ENCODE data around the gene CHD1.
"Not testable (repeated sequence)": the region's sequence is repeated elsewhere in the genome, so short reads cannot be mapped to it uniquely, and the experiment has no call there.

CHD1 gene

DNA sequence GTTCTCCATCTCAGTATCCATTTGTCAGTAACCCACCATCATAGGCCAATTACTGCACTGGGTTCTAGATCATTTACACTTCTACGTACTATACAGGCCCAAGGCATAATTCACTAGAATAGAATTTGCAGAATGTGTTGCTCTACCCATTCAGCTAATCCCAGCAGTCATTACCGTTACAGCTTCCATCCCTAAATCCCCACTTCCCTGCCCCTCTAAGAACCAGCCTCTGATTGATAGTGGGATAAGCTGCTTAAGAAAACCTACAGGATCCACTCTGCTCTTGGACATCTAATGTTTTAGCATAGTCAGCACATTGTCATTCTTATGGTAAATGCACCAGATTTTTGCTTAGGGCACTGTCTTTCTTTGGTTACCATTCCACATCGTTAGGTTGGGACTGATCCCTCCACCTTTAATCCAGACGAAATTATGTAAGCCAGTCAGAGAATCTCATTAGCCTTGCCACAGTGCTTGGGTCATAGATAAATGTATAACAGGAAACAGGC is 39.3 kb upstream of the CHD1 start:
- no peak for TF ChIP-seq CTCF (IDR thresholded peaks at IDR 0.05; ENCODE audit: low read depth, low read length)
- DNase-seq (ENCODE audit: low read depth in 2 of 2) = no peak

GRCh38 chr5:98965226-98965625 is 36.4 kb upstream of the CHD1 start:
- no peak overlapping the region for H3K4me3 ChIP-seq (replicated peaks in 1 of 2; ENCODE audit: low read depth in 2 of 2, low read length in 2 of 2)
- DNase-seq (ENCODE audit: low read depth in 2 of 2) = no peak
- TF ChIP-seq CTCF (IDR thresholded peaks at IDR 0.05; ENCODE audit: low read depth, low read length) = no peak

More for the DNA sequence above, 39.3 kb upstream of the CHD1 start:
- H3K4me3 ChIP-seq (replicated peaks in 1 of 2; ENCODE audit: low read depth in 2 of 2, low read length in 2 of 2) = no peak overlapping the region

GRCh38 chr5:98964621-98965020 is 35.8 kb upstream of the CHD1 start:
- TF ChIP-seq CTCF (IDR thresholded peaks at IDR 0.05; ENCODE audit: low read depth, low read length) = no peak
- no peak overlapping the region for H3K4me3 ChIP-seq (replicated peaks in 1 of 2; ENCODE audit: low read depth in 2 of 2, low read length in 2 of 2)
- no peak for DNase-seq (ENCODE audit: low read depth in 2 of 2)

- no peak overlapping the region for H3K4me3 ChIP-seq (replicated peaks in 1 of 2; ENCODE audit: low read depth in 2 of 2, low read length in 2 of 2)
- DNase-seq (ENCODE audit: low read depth in 2 of 2) = no peak
- no peak for TF ChIP-seq CTCF (IDR thresholded peaks at IDR 0.05; ENCODE audit: low read depth, low read length)
Measured at GRCh38 chr5:98963019-98963418, 34.2 kb upstream of the CHD1 start.

DNA sequence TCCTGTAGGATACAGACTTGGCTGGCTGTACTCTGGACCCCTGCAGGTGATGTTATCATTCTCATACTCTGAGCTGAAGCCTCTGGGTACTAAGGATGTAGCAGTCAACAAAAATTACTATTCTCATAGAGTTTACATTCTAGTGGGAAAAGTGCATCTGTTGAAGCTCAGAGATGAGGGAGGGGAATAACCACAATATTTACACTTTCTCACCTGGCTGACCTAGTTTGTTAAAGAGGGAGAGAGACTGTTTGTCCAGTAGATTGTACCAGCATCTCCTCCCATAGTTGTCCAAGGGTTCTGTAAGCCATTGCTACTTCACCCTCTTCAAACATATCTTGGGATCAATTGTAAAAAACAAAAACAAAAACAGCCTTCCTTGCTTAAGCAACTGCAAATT is 33.8 kb upstream of the CHD1 start:
- TF ChIP-seq CTCF (IDR thresholded peaks at IDR 0.05; ENCODE audit: low read depth, low read length) = no peak
- no peak overlapping the region for H3K4me3 ChIP-seq (replicated peaks in 1 of 2; ENCODE audit: low read depth in 2 of 2, low read length in 2 of 2)
- no peak for DNase-seq (ENCODE audit: low read depth in 2 of 2)

- DNase-seq (ENCODE audit: low read depth in 2 of 2) = no peak
- no peak for TF ChIP-seq CTCF (IDR thresholded peaks at IDR 0.05; ENCODE audit: low read depth, low read length)
- H3K4me3 ChIP-seq (replicated peaks in 1 of 2; ENCODE audit: low read depth in 2 of 2, low read length in 2 of 2) = no peak overlapping the region
Measured at GRCh38 chr5:98961665-98962344, 33.0 kb upstream of the CHD1 start.

GRCh38 chr5:98957307-98957706 is 28.5 kb upstream of the CHD1 start:
- no peak overlapping the region for H3K4me3 ChIP-seq (replicated peaks in 1 of 2; ENCODE audit: low read depth in 2 of 2, low read length in 2 of 2)
- DNase-seq (ENCODE audit: low read depth in 2 of 2) = no peak
- no peak for TF ChIP-seq CTCF (IDR thresholded peaks at IDR 0.05; ENCODE audit: low read depth, low read length)

DNA sequence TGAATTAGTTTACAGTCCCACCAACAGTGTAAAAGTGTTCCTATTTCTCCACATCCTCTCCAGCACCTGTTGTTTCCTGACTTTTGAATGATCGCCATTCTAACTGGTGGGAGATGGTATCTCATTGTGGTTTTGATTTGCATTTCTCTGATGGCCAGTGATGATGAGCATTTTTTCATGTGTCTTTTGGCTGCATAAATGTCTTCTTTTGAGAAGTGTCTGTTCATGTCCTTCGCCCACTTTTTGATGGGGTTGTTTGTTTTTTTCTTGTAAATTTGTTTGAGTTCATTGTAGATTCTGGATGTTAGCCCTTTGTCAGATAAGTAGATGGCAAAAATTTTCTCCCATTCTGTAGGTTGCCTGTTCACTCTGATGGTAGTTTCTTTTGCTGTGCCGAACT is 27.1 kb upstream of the CHD1 start:
- DNase-seq (ENCODE audit: low read depth in 2 of 2); H3K4me3 ChIP-seq (replicated peaks in 1 of 2; ENCODE audit: low read depth in 2 of 2, low read length in 2 of 2): not testable (repeated sequence)

DNA sequence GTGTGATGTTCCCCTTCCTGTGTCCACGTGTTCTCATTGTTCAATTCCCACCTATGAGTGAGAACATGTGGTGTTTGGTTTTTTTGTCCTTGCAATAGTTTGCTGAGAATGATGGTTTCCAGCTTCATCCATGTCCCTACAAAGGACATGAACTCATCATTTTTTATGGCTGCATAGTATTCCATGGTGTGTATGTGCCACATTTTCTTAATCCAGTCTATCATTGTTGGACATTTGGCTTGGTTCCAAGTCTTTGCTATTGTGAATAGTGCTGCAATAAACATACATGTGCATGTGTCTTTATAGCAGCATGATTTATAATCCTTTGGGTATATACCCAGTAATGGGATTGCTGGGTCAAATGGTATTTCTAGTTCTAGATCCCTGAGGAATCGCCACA is 26.7 kb upstream of the CHD1 start:
- DNase-seq (ENCODE audit: low read depth in 2 of 2); H3K4me3 ChIP-seq (replicated peaks in 1 of 2; ENCODE audit: low read depth in 2 of 2, low read length in 2 of 2): not testable (repeated sequence)

Measured in cardiac fibroblast (primary cell).